H1 (cell line): ENCODE measurements around the gene DDOST. TPM values are rescaled to one million over a fixed set of nuclear protein-coding genes. Genes with fewer than 3 reads are reported as not detected.

Experiments
- CTCF ChIA-PET: fragments of 300-600 bp; sonication (Branson Sonifier 250); formaldehyde crosslinking; loops from one replicate; lab custom pipeline; 2021; ENCODE audit not compliant: partially characterized antibody; lab: Charles Lee
- POLR2A ChIA-PET: fragments of 300-600 bp; sonication (Branson Sonifier 250); formaldehyde crosslinking; loops from one replicate; lab custom pipeline; 2021; ENCODE audit warnings: inconsistent platforms; ENCODE audit not compliant: partially characterized antibody; lab: Charles Lee
- DNase-seq, 2 experiments: peaks; one replicate each; pipeline versions ENCODE4 v3.0.0 to v3.0.0-alpha.2; 2010 to 2022; ENCODE audit warnings: low spot score in 2 of 2, low read depth in 1 of 2, mixed read lengths in 1 of 2
- FAIRE-seq: peaks from 2 replicates; lab custom pipeline; 2011; peaks lifted over from hg19 to GRCh38; lab: Jason Lieb, UNC
- H2AFZ ChIP-seq: 2 replicates; pipeline ENCODE4 v1.8.1; 2012; ENCODE audit warnings: low read length, inconsistent platforms
- H2AK5ac ChIP-seq: 2 replicates; pipeline ENCODE4 v1.6.1; 2013; ENCODE audit warnings: low read depth, low read length
- H2BK120ac ChIP-seq: replicated peaks from 2 replicates; pipeline ENCODE3; 2013; ENCODE audit warnings: low read depth, low read length, inconsistent platforms
- H2BK12ac ChIP-seq: 2 replicates; pipeline ENCODE4 v1.6.1; 2013; ENCODE audit warnings: low read depth, low read length
- H2BK15ac ChIP-seq: 2 replicates; pipeline ENCODE4 v1.6.1; 2013; ENCODE audit warnings: low read length
- H2BK20ac ChIP-seq: 2 replicates; pipeline ENCODE4 v1.6.1; 2013; ENCODE audit warnings: low read length
- H2BK5ac ChIP-seq: 2 replicates; pipeline ENCODE4 v1.6.1; 2013; ENCODE audit warnings: low read depth, low read length
- H3K14ac ChIP-seq: 2 replicates; pipeline ENCODE4 v1.6.1; 2013; ENCODE audit warnings: inconsistent platforms; ENCODE audit not compliant: insufficient read length
- H3K18ac ChIP-seq: 2 replicates; pipeline ENCODE4 v1.6.1; 2013; ENCODE audit warnings: low read length; ENCODE audit errors: extremely low read depth
- H3K23ac ChIP-seq: 2 replicates; pipeline ENCODE4 v1.6.1; 2013; ENCODE audit warnings: inconsistent platforms; ENCODE audit not compliant: insufficient read length
- H3K23me2 ChIP-seq: 2 replicates; pipeline ENCODE4 v1.6.1; 2013; ENCODE audit warnings: low read depth, low read length
- H3K27ac ChIP-seq: 2 replicates; pipeline ENCODE4 v1.6.1; 2011; ENCODE audit warnings: low read depth, low read length, inconsistent platforms
- H3K27me3 ChIP-seq, 4 experiments: replicated peaks in 1 of 4; 1 replicate in 1 of 4; 2 replicates in 3 of 4; pipeline versions ENCODE4 v1.6.1 to v1.8.1; 2011 to 2013; ENCODE audit warnings: low read length in 3 of 4, mild to moderate bottlenecking in 3 of 4, inconsistent platforms in 2 of 4, mixed read lengths in 2 of 4, moderate library complexity in 1 of 4; ENCODE audit not compliant: control insufficient read depth in 3 of 4, insufficient read depth in 3 of 4; ENCODE audit errors: extremely low read depth in 1 of 4
- H3K36me3 ChIP-seq, 4 experiments: 2 replicates each; pipeline versions ENCODE4 v1.6.1 to v1.8.1; 2011 to 2013; ENCODE audit warnings: mild to moderate bottlenecking in 4 of 4, low read length in 3 of 4, moderate library complexity in 2 of 4, control low read depth in 1 of 4, inconsistent platforms in 1 of 4; ENCODE audit not compliant: insufficient read depth in 4 of 4, control insufficient read depth in 2 of 4
- H3K4ac ChIP-seq: replicated peaks from 2 replicates; pipeline ENCODE3; 2013; ENCODE audit warnings: low read length, low read depth, mixed read lengths, inconsistent platforms; ENCODE audit not compliant: insufficient read length
- H3K4me1 ChIP-seq, 4 experiments: replicated peaks in 1 of 4; 1 replicate in 1 of 4; 2 replicates in 3 of 4; pipeline versions ENCODE4 v1.6.1 to v1.8.1; 2011 to 2013; ENCODE audit warnings: low read length in 3 of 4, inconsistent platforms in 2 of 4, mixed read lengths in 1 of 4; ENCODE audit not compliant: insufficient read depth in 4 of 4, control insufficient read depth in 3 of 4
- H3K4me2 ChIP-seq, 2 experiments: 2 replicates each; pipeline versions ENCODE4 v1.6.1 to v1.8.1; 2011 to 2013; ENCODE audit warnings: low read depth in 2 of 2, low read length in 2 of 2, control low read depth in 1 of 2, inconsistent platforms in 1 of 2, mild to moderate bottlenecking in 1 of 2; ENCODE audit not compliant: insufficient read depth in 1 of 2
- H3K4me3 ChIP-seq, 4 experiments: fragments of 200-600, 300-600 bp in 1 of 4; sonication (generic), shearing (Covaris generic), sonication (Bioruptor Twin) in 1 of 4; 2 replicates each; pipeline versions ENCODE4 v1.5.1 to v1.8.1; 2011 to 2016; ENCODE audit warnings: low read length in 4 of 4, low read depth in 3 of 4, control low read depth in 2 of 4, inconsistent platforms in 2 of 4, mild to moderate bottlenecking in 2 of 4, mixed read lengths in 1 of 4, moderate library complexity in 1 of 4; ENCODE audit not compliant: insufficient read depth in 2 of 4; ENCODE audit errors: extremely low read depth in 1 of 4
- H3K56ac ChIP-seq: replicated peaks from 2 replicates; pipeline ENCODE3; 2013; ENCODE audit warnings: low read depth, mild to moderate bottlenecking, mixed read lengths, low read length, inconsistent platforms; ENCODE audit not compliant: insufficient read length
- H3K79me1 ChIP-seq: 2 replicates; pipeline ENCODE4 v1.6.1; 2013; ENCODE audit warnings: low read depth, low read length, control low read depth
- H3K79me2 ChIP-seq, 2 experiments: 2 replicates each; pipeline versions ENCODE4 v1.6.1 to v1.8.1; 2012 to 2013; ENCODE audit warnings: low read length in 2 of 2, mild to moderate bottlenecking in 2 of 2, inconsistent platforms in 1 of 2; ENCODE audit not compliant: insufficient read depth in 2 of 2, control insufficient read depth in 1 of 2
- H3K9ac ChIP-seq, 4 experiments: replicated peaks in 1 of 4; 1 replicate in 1 of 4; 2 replicates in 3 of 4; pipeline versions ENCODE4 v1.6.1 to v1.8.1; 2011 to 2013; ENCODE audit warnings: low read depth in 3 of 4, low read length in 3 of 4, control low read depth in 2 of 4, mild to moderate bottlenecking in 2 of 4, moderate library complexity in 2 of 4, inconsistent platforms in 1 of 4; ENCODE audit errors: extremely low read depth in 1 of 4
- H3K9me3 ChIP-seq, 2 experiments: 2 replicates each; pipeline versions ENCODE4 v1.6.1 to v1.8.1; 2012 to 2013; ENCODE audit warnings: mild to moderate bottlenecking in 2 of 2, moderate library complexity in 2 of 2, control low read depth in 1 of 2, inconsistent platforms in 1 of 2, low read depth in 1 of 2, low read length in 1 of 2, mixed read lengths in 1 of 2; ENCODE audit not compliant: insufficient read depth in 2 of 2
- H4K20me1 ChIP-seq, 2 experiments: replicated peaks in 1 of 2; 2 replicates each; pipeline versions ENCODE3 to v1.8.1; 2011 to 2013; ENCODE audit warnings: inconsistent platforms in 2 of 2, low read length in 2 of 2, mild to moderate bottlenecking in 1 of 2; ENCODE audit not compliant: insufficient read depth in 2 of 2, control insufficient read depth in 1 of 2
- H4K5ac ChIP-seq: 2 replicates; pipeline ENCODE4 v1.6.1; 2013; ENCODE audit warnings: low read length, low read depth, mixed read lengths, inconsistent platforms; ENCODE audit not compliant: insufficient read length
- H4K8ac ChIP-seq: 2 replicates; pipeline ENCODE4 v1.8.0; 2013; ENCODE audit warnings: mild to moderate bottlenecking, moderate library complexity, low read length, inconsistent platforms; ENCODE audit not compliant: insufficient read depth; ENCODE audit errors: extremely low read depth
- H4K91ac ChIP-seq: replicated peaks from 2 replicates; pipeline ENCODE3; 2013; ENCODE audit warnings: low read length, mixed read lengths, inconsistent platforms; ENCODE audit not compliant: insufficient read length
- CHD1 ChIP-seq: IDR thresholded peaks from 2 replicates; pipeline ENCODE4 v1.6.1; 2012; ENCODE audit warnings: low read depth, low read length, improper control_type of control experiment
- CHD2 ChIP-seq: IDR thresholded peaks from 2 replicates; pipeline ENCODE4 v1.6.1; 2012; ENCODE audit warnings: low read length, improper control_type of control experiment
- KDM4A ChIP-seq: IDR thresholded peaks from one replicate; pipeline ENCODE4 v1.7.1; 2012; ENCODE audit warnings: low read depth, mild to moderate bottlenecking, moderate library complexity, low read length, inconsistent platforms; ENCODE audit not compliant: severe bottlenecking
- PHF8 ChIP-seq: fragments of 200-600 bp; sonication (generic); conservative IDR thresholded peaks from 2 replicates; pipeline ENCODE4 v1.7.1; 2012; ENCODE audit warnings: low read depth, mild to moderate bottlenecking, inconsistent platforms, low read length, moderate library complexity
- RBBP5 ChIP-seq: IDR thresholded peaks from 2 replicates; pipeline ENCODE4 v1.7.1; 2012; ENCODE audit warnings: low read depth, mild to moderate bottlenecking, inconsistent platforms, low read length, moderate library complexity, borderline replicate concordance
- SIN3A ChIP-seq, 2 experiments: IDR thresholded peaks in 1 of 2; conservative IDR thresholded peaks in 1 of 2; 2 replicates each; pipeline ENCODE4 v1.6.1; 2011 to 2012; ENCODE audit warnings: low read length in 2 of 2, improper control_type of control experiment in 1 of 2, low read depth in 1 of 2, mild to moderate bottlenecking in 1 of 2
- TBP ChIP-seq: IDR thresholded peaks from 2 replicates; pipeline ENCODE4 v1.6.1; 2011; ENCODE audit warnings: low read depth, low read length, improper control_type of control experiment
- ZNF274 ChIP-seq: IDR thresholded peaks from 2 replicates; pipeline ENCODE4 v1.7.0; 2012; ENCODE audit warnings: low read length, borderline replicate concordance; ENCODE audit errors: extremely low read depth
- WGBS, 2 experiments: shearing (Covaris generic) in 1 of 2; methylation state at CpG; one replicate each; pipeline versions ENCODE4 v1.1.6 to v1.1.7; 2013 to 2015; ENCODE audit warnings: low lambda C conversion rate in 2 of 2, mixed read lengths in 2 of 2, inconsistent platforms in 1 of 2, low coverage in 1 of 2, missing lambda C conversion rate in 1 of 2; ENCODE audit not compliant: insufficient replicate concordance in 2 of 2, insufficient coverage in 1 of 2, insufficient read length in 1 of 2; ENCODE audit errors: extremely low coverage in 1 of 2, missing lambda C conversion rate in 1 of 2; 5-methylcytosine and 5-hydroxymethylcytosine counted together
- polyA plus RNA-seq, 7 experiments: library from polyadenylated mRNA; depleted of rRNA in 3 of 7; stranded (reverse) in 5 of 7; unstranded in 2 of 7; fragments of >200 nt in 5 of 7; fragments of 200-250 nt in 2 of 7; gene quantifications; 1 replicate in 5 of 7; 2 replicates in 1 of 7; 4 replicates in 1 of 7; pipeline versions ENCODE4 v1.2.1 to v1.2.3, GENCODE V29; 2011 to 2013; ENCODE audit warnings: missing spikeins in 2 of 7, mixed read lengths in 2 of 7
- total RNA-seq: library from RNA; stranded (reverse); fragmentation: NEBNext Ultra II Directional; extraction: Animal tissue kit (Norgen Biotek cat#: 25700); gene quantifications from 2 replicates; pipeline ENCODE4 v1.2.1, GENCODE V29; 2021
- TF ChIP-seq, protein P1 (sequence below): IDR thresholded peaks from 2 replicates; pipeline ENCODE4 v1.6.1; 2011; ENCODE audit warnings: low read length, improper control_type of control experiment
- TF ChIP-seq, protein P2 (sequence below), 3 experiments: IDR thresholded peaks; 1 replicate in 2 of 3; 2 replicates in 1 of 3; pipeline versions ENCODE4 v1.5.1 to v1.6.1; 2011; ENCODE audit warnings: low read length in 3 of 3, mild to moderate bottlenecking in 3 of 3, inconsistent platforms in 2 of 3, low read depth in 1 of 3, moderate library complexity in 1 of 3; ENCODE audit not compliant: insufficient read depth in 1 of 3; ENCODE audit errors: control extremely low read depth in 1 of 3

DDOST gene
- total and polyA plus RNA-seq, 2 of the 8 experiments (the other 6 are each of a cell fraction or from before 2014, with no cell fraction given): 253 to 336 TPM

DNA sequence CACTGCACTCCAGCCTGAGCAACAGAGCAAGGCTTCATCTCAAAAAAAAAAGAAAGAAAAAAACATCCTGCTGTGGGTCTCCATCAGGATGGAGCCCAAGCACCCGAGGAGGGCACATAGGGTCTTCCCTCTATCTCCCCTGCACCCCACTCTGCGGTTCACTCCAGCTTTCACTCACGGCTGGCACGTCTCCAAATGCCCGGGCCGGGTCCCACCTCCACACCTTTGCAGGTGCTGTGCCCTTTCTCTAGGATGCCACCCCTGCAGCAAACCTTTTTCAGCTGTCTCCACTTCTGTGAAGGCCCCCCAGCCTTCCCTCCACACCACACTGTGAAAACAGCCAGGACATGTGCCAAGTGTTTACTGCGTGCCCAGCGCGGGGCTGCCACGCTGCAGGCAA lies 22.4 kb upstream of the DDOST start:
- Histone ChIP-seq H3K56ac (no peak overlapping the region), H2BK15ac (no peak overlapping the region), H3K18ac (no peak overlapping the region), H3K4me3 (no peak overlapping the region), H3K79me2 (no peaks in the 10 kb centered on the region), H2AFZ (no peak overlapping the region), H3K4me1 (no peaks in the 10 kb centered on the region; a peak in 1 of 7 replicates), H3K9ac (no peak overlapping the region), H2BK20ac (no peak overlapping the region), H2BK5ac (no peak overlapping the region), H2BK12ac (no peak overlapping the region), H4K20me1 (peaks cover 0 to 2% of the 10 kb centered on the region in 2 experiments), H3K4ac (no peak overlapping the region), H3K27me3 (no peaks in the 10 kb centered on the region; a peak in 1 of 7 replicates), H3K14ac (no peak overlapping the region), H2BK120ac (no peak overlapping the region), H3K23ac (no peak overlapping the region), H3K23me2 (no peaks in the 10 kb centered on the region), H2AK5ac (no peak overlapping the region), H3K36me3 (peaks cover 0 to 4% (median 0%) of the 10 kb centered on the region in 4 experiments; a peak in 1 of 8 replicates), H3K79me1 (no peaks in the 10 kb centered on the region), H4K8ac (no peak overlapping the region; the same call in 1 of the 2 replicates), H3K4me2 (no peak overlapping the region), H3K9me3 (no peaks in the 10 kb centered on the region), H3K27ac (no peak overlapping the region), H4K91ac (no peak overlapping the region), H4K5ac (no peak overlapping the region)
- ChIA-PET CTCF (interaction anchor here (0.7 to 2.2 kb wide), 3 partner anchors 10 to 13 kb away, joined by 3 to 6 read pairs (median 4); no protein-coding TSS in a partner anchor), POLR2A (interaction anchor here (2.2 kb wide), 1 partner anchor 10 kb away, joined by 9 read pairs; no protein-coding TSS in a partner anchor)
- FAIRE-seq: no peak
- WGBS, 2 experiments: 93% methylated on average over 10 of the region's 10 CpGs; no CpG with 5 or more reads in 1 of the 2 experiments
- DNase-seq: no peak
- TF ChIP-seq CHD1: no peak
- no peak for TF ChIP-seq ZNF274
- TF ChIP-seq, protein P1, sequence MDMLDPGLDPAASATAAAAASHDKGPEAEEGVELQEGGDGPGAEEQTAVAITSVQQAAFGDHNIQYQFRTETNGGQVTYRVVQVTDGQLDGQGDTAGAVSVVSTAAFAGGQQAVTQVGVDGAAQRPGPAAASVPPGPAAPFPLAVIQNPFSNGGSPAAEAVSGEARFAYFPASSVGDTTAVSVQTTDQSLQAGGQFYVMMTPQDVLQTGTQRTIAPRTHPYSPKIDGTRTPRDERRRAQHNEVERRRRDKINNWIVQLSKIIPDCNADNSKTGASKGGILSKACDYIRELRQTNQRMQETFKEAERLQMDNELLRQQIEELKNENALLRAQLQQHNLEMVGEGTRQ: no peak
- TF ChIP-seq KDM4A: no peak
- TF ChIP-seq PHF8: no peak
- TF ChIP-seq SIN3A (conservative IDR thresholded peaks at IDR 0.05 in 1 of 2, IDR thresholded peaks at IDR 0.05 in 1 of 2; ENCODE audit: low read depth in 1 of 2, low read length in 2 of 2): no peak
- TF ChIP-seq CHD2: no peak
- TF ChIP-seq RBBP5: no peak
- no peak for TF ChIP-seq TBP
- TF ChIP-seq, protein P2, sequence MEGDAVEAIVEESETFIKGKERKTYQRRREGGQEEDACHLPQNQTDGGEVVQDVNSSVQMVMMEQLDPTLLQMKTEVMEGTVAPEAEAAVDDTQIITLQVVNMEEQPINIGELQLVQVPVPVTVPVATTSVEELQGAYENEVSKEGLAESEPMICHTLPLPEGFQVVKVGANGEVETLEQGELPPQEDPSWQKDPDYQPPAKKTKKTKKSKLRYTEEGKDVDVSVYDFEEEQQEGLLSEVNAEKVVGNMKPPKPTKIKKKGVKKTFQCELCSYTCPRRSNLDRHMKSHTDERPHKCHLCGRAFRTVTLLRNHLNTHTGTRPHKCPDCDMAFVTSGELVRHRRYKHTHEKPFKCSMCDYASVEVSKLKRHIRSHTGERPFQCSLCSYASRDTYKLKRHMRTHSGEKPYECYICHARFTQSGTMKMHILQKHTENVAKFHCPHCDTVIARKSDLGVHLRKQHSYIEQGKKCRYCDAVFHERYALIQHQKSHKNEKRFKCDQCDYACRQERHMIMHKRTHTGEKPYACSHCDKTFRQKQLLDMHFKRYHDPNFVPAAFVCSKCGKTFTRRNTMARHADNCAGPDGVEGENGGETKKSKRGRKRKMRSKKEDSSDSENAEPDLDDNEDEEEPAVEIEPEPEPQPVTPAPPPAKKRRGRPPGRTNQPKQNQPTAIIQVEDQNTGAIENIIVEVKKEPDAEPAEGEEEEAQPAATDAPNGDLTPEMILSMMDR (IDR thresholded peaks at IDR 0.05; ENCODE audit: control extremely low read depth in 1 of 3, insufficient read depth in 1 of 3, low read depth in 1 of 3, low read length in 3 of 3): no peak
